GM19463 (cell line): ENCODE results near the gene C1orf105.
A peak's percentile ranks its signal among the peaks of the same experiment; 100 is the strongest.

Experiments
- ATAC-seq: cut with Tn5 transposase; IDR thresholded peaks from one replicate; pipeline ENCODE4 v1.9.1; 2021; ENCODE audit warnings: mild to moderate bottlenecking, moderate library complexity; ENCODE audit not compliant: unreplicated experiment

The C1orf105 gene

GRCh38 chr1:172455451-172455850 lies 35.0 kb downstream of the C1orf105 start:
- no peak for ATAC-seq

DNA sequence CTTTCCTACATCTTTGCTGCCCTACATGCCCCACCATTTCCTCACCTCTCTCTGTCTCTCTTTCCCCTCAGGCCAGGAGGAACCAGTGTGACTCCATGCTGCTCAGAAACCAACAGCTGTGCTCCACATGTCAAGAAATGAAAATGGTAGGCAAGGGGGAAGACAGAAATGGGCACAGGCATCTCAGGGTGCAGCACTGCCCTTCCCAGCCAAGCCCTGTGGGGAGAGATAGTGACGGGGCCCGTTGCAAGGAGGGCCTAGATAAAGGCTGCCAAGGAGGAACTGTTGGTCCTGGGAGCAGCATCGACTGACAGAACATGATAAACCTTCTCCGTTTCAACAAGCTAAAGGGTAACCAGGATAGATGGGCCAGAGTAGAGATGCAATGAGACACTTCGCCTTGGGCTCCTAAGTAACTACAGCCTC lies 35.9 kb downstream of the C1orf105 start:
- ATAC-seq = no peak

DNA sequence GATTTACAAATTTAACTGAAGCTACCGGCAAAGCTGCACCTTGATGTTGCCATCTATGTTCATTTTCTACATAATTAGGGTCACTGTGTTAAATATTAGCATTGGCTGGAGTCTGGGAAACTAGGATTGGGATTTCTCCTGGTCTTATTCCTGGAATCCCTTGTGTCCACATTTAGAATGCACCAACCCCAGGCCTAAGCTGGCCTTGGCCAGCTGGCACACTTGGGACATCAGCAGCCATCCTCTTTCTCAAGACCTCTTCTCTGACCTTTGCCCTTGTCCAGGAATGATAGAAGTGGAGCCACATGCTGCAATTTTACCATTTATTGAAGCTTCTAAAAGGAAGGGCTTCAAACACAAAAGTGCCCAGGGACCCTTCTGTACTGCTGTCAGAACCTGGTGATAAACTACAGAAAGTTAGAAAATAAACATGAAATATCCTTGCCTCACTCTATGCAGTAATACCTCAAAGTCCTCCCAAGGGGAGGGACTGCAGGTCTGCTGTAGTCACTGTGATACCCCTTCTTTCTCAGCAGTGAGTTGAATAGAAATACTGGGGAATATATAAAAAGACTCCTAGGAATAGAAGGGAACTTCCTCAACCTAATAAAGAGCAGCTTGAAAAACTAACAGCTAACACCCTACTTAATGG lies 37.1 kb downstream of the C1orf105 start:
- no peak for ATAC-seq

DNA sequence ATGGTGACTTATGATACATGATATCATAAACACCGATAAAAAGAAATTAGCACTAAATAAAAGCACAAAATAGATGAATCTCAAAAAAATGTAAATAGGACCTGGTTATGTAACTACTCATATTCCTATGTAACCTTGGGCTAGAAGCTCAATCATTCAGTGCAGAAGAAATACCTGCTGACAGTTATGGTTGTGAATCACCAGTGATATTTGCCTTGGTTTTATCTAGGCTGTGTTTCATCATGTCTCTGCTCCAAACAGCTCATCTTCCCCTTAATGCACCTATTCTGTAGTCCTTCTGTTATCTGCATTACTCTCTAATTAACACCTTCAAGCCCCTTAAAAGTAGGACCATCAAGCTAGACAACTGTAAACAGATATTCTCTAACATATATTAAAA lies 39.7 kb downstream of the C1orf105 start:
- no peak for ATAC-seq

DNA sequence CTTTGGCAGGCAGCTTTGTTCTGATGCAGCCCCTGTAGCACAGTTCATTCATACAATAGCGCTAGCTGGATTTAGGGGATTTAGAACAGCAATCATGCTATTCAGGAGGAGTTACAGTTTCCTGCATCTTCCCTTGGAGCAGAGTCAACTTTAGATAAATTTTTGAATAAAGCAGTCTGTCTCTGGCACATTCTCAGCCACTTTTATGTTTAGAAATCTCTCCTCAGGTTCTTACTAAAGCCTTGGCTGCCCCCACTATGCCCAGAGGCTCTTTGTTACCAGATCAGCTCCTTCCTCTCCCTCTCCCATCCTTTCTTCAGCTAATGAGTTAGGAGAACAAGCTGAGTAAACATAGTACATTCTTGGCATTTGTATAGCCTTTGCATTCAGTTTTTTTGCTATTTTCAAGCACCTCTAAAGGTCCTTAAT lies 40.4 kb downstream of the C1orf105 start:
- no peak for ATAC-seq

DNA sequence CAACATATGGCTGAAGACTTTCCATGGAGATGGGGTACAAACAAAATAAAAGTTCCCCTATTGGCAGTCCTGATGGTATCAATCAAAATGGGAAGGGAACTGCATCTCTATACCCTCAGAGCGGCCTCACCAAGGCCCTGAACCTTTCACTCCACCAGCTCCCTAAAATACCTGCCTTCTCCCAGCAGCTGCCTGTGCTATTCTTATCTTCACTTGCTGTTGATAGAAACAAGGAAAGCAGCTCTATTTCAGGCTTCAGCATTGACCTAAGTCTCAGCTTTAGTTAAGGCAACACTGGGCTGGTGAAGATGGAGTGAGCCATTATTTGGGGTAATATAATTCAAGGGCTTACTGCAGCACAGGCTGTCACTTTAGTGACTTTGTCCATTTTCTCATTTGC lies 45.1 kb downstream of the C1orf105 start:
- ATAC-seq = no peak

DNA sequence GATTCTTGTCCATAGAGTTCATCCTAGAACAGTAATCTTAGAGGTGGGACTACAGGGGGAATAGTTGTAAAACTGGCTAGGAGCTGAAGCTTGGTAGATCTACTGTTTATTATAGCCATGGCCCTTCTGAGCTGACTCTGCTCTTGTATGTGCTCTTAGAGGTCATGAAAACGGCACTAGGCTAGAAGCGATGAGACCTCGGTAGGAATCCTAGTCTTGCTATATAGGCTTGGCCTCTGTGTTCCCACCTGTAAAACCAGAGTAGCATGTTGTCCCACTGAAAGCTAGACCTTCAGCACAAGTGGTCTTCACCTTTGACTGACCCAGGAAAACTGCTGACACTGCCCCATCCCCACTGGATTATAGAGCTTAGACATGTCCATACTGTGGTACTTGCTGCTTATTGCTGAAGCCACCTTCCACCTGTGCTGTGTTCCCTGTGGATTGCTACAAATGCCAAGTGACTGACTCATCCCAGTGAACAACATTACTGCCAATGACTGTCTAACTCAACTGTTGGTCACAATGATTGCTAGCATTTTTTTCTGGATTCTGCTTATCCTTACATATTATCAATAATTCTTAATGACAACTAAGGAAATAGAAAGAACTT lies 46.4 kb downstream of the C1orf105 start:
- ATAC-seq = no peak

DNA sequence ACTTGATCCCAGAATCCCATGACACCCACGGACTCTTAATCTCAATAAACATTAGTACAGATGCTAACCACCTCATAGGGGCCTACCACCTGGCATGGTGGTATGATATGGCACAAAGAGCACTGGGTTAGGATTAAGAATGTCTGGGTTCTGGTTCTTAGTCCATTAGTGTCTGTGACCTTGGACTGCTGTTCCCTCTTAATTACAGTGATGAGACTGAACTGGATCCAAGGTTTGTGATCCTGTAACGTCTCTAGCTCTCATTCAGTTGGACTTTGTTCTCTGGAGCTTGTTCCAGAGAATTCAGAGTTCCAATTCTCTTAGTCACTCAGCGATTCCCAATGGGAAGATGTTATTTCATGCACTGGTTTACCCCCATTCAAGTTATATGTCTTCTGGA lies 47.0 kb downstream of the C1orf105 start:
- no peak for ATAC-seq

- ATAC-seq = no peak
These were observed 47.8 kb downstream of the C1orf105 start for GRCh38 chr1:172468296-172468695.

GRCh38 chr1:172469717-172470116 lies 49.2 kb downstream of the C1orf105 start:
- ATAC-seq = no peak

- no peak for ATAC-seq
These were observed 49.7 kb downstream of the C1orf105 start for GRCh38 chr1:172470149-172470548.

DNA sequence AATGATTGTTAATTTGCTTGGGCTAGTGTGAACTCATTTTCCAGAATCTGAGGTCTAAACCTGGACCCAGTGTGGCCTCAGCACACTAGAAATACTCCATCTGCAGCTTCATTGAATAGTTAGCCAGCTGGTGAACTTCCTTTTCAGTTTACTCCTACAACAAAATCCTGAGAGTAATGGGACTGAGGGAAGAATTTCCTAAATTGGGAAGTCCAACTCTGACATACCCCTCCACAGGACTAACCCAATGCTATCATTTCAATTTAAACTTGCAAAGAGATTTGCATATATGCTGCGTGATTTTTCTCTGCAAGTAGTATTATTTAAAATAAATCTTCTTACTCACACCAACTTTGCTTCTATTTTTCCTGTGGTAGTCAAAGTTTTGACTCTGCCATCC lies 51.2 kb downstream of the C1orf105 start:
- ATAC-seq = no peak

DNA sequence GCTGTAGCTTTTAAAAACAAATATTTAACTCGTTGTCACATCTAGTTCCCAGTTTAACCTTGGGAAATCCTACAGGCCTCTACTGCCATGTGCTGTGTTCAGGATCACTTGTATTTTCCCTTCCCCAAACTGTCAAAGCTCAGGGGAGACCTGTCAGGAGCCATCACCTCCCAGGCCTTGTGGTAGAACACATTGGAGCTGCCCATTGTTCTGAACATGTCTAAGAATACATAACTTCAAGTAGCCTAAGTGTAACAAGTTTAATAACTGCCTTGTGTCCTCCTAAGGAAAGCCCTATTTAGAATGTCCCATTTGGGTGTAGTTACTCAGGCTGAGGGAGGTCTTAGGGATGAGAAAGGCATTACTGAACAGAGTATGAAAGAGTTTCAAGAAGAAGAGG lies 52.0 kb downstream of the C1orf105 start:
- no peak for ATAC-seq

DNA sequence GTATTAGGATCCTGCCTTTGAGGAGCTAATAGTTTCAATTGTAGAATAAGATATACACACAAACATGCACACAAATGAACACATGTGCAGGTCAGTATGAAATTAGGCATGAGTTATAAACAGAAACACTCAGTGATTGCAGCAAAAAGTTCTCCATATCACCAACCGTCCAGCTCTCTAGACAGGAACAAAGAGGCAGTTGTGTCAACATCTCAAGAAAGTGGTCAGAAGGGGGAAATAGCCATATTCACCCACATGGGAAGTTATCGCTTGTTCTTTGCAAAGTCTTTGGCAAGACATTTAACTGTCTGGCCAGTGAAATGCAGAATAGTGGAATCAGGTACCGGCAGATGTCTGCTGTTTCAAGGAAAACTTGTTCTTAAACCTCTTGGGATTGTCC lies 52.8 kb downstream of the C1orf105 start:
- no peak for ATAC-seq

GRCh38 chr1:172473842-172474241 lies 53.4 kb downstream of the C1orf105 start:
- ATAC-seq = no peak

GRCh38 chr1:172476218-172476811 lies 55.8 kb downstream of the C1orf105 start:
- ATAC-seq = no peak

- ATAC-seq = no peak
These were observed 56.7 kb downstream of the C1orf105 start for GRCh38 chr1:172477216-172477615.

GRCh38 chr1:172477741-172478140 lies 57.3 kb downstream of the C1orf105 start:
- no peak for ATAC-seq

- ATAC-seq = no peak
These were observed 58.0 kb downstream of the C1orf105 start for GRCh38 chr1:172478485-172478884.

- ATAC-seq = no peak
These were observed 59.9 kb downstream of the C1orf105 start for GRCh38 chr1:172480431-172480830.

DNA sequence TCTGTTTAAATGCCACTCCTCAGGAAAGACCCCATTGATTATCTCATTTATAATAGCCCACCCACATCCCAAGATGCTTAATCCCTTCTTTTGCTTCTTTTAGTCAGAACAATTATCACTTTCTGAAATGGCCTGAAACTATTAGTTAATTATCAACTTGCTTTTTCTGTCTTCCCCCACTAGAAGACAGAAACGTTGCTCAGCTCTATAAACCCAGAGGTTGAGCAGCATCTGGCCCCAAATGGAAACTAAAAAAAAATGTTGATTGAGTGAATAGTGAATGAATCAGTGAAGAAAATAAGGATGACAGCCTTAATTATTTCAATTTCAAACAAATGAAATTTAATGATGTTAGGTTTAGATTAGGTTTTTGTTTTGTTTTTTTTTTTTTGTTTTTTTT lies 61.6 kb downstream of the C1orf105 start:
- peak; percentile 51 for ATAC-seq

DNA sequence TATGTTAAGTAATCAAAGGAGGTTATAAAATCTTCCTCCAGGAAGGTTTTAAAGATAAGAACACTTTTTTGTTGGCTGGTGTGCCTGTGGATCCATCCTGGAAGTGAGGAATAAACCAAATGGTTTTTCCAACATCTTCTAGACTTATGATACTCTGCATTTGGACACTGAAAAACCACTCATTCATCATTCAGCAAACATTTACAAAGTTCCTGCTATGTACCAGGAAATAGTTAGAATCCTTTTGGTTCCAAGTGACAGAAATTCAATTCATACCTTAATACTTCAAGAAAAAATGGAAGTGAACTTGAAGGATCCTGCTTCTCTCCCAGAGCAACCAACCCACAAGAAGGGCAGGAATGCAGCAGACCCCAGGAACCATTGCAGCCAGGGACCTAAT lies 63.0 kb downstream of the C1orf105 start:
- ATAC-seq = no peak
